Measurements from ENCODE around the gene TBL1X. TPM values are rescaled to one million over a fixed set of nuclear protein-coding genes. Genes with fewer than 3 reads are reported as not detected.

Gene TBL1X
- polyA plus RNA-seq, 3 donors: 12.5 to 19.5 (median 13.8) TPM

DNA sequence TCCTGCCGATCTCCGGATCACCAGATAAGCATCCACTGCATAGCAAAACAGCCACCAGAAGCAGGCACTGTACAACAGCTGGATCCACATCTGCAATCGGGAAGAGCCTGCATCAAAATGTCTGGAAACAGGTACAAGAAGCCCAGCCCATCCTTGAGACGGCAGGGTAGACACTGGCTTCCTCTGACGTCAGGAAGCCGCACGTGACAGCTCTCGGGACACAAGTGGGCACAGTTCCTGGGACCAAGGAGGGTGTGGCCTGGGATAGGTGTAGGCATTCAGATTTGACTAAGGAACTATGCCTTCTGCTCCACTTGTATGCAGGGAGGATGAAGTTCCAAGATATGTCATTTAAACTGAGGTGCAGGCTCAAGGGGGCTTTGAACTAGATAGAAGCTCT is 294.5 kb downstream of the TBL1X start:
- no peak for DNase-seq
- Mint-ChIP-seq H3K4me1 (no peaks in the 10 kb centered on the region), H3K27me3 (ENCODE audit: low read depth in 3 of 3) (peaks cover 24 to 45% (median 37%) of the 10 kb centered on the region in 3 donors), H3K9me3 (peaks cover 0 to 13% (median 3%) of the 10 kb centered on the region in 7 donors), H3K4me3 (no peak overlapping the region), H3K36me3 (no peaks in the 10 kb centered on the region), H3K27ac (no peak overlapping the region)
- WGBS (ENCODE audit: insufficient coverage): 82% methylated on average over 7 of the region's 8 CpGs
- Histone ChIP-seq H3K4me2 (replicated peaks; ENCODE audit: extremely low read depth, low read length, poor library complexity, severe bottlenecking) (no peak overlapping the region), H3K4me1 (ENCODE audit: control insufficient read depth in 1 of 2, insufficient read depth in 2 of 2, low read length in 2 of 2) (no peaks in the 10 kb centered on the region), H3K4me3 (replicated peaks in 1 of 3; ENCODE audit: low read depth in 2 of 3, low read length in 3 of 3) (no peak overlapping the region), H3K27ac (ENCODE audit: low read depth in 1 of 2, low read length in 2 of 2) (no peak overlapping the region), H3K9ac (ENCODE audit: insufficient read depth, low read length, poor library complexity, severe bottlenecking) (no peak overlapping the region), H3K27me3 (ENCODE audit: control insufficient read depth in 2 of 2, insufficient read depth in 2 of 2, low read length in 2 of 2) (peaks cover 2 to 18% of the 10 kb centered on the region in 2 donors), H4K20me1 (ENCODE audit: insufficient read depth, low read length) (no peaks in the 10 kb centered on the region), H2AFZ (ENCODE audit: insufficient read depth, low read depth, low read length, poor library complexity, severe bottlenecking) (no peak overlapping the region), H3K9me3 (replicated peaks in 1 of 2; ENCODE audit: control insufficient read depth in 1 of 2, insufficient read depth in 1 of 2, low read length in 2 of 2) (peaks cover 0 to 4% of the 10 kb centered on the region in 2 donors), H3K36me3 (replicated peaks in 1 of 2; ENCODE audit: control insufficient read depth in 1 of 2, insufficient read depth in 2 of 2, low read length in 2 of 2) (no peaks in the 10 kb centered on the region), H3K79me2 (ENCODE audit: insufficient read depth, low read length) (no peaks in the 10 kb centered on the region)
- TF ChIP-seq, protein P1, sequence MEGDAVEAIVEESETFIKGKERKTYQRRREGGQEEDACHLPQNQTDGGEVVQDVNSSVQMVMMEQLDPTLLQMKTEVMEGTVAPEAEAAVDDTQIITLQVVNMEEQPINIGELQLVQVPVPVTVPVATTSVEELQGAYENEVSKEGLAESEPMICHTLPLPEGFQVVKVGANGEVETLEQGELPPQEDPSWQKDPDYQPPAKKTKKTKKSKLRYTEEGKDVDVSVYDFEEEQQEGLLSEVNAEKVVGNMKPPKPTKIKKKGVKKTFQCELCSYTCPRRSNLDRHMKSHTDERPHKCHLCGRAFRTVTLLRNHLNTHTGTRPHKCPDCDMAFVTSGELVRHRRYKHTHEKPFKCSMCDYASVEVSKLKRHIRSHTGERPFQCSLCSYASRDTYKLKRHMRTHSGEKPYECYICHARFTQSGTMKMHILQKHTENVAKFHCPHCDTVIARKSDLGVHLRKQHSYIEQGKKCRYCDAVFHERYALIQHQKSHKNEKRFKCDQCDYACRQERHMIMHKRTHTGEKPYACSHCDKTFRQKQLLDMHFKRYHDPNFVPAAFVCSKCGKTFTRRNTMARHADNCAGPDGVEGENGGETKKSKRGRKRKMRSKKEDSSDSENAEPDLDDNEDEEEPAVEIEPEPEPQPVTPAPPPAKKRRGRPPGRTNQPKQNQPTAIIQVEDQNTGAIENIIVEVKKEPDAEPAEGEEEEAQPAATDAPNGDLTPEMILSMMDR (IDR thresholded peaks at IDR 0.05): no peak
- intact Hi-C loops (cut with micrococcal nuclease): no loop called here

DNA sequence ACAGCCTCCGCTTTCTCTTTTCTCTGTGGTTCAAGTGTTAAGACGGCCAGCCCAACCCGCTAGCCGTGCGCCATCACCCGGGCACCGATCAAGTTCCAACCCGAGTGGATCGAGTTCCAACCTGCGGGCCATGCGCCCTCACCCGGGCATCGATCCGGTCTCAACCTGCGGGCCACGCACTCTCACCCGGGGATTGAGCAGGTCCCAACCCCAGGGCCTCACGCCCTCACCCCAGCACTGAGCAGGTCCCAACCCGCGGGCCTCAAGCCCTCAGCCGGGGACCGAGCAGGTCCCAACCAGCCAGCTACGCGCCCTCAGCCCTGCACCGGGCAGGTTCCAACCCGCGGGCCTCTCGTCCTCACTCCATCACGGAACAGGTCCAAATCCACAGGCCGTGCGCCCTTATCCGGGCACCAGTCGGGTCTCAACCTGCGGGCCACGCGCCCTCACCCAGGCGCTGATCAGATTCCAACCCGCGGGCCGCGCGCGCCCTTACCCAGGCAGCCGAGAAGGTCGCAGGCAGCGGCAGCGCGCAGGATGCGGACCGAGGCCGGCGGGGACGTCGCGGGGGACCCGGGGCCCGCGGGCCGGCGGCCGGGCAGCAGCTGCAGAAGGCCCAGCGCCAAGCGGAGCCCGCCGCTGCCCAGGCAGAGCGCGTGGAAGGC is 300.3 kb downstream of the TBL1X start:
- no peaks in the 10 kb centered on the region for H3K79me2 ChIP-seq (ENCODE audit: insufficient read depth, low read length)
- intact Hi-C loops (cut with micrococcal nuclease): no loop called here
- Mint-ChIP-seq H3K4me3 (peak overlapping the region in 1 of 2 donors; percentile 63), H3K27me3 (ENCODE audit: low read depth in 3 of 3) (peaks cover 40 to 66% (median 59%) of the 10 kb centered on the region in 3 donors), H3K36me3 (no peaks in the 10 kb centered on the region), H3K9me3 (peaks cover 0 to 14% (median 8%) of the 10 kb centered on the region in 7 donors), H3K4me1 (no peaks in the 10 kb centered on the region), H3K27ac (no peak overlapping the region)
- DNase-seq: no peak
- H3K4me2 ChIP-seq (replicated peaks; ENCODE audit: extremely low read depth, low read length, poor library complexity, severe bottlenecking): no peak overlapping the region
- no peak overlapping the region for H3K4me3 ChIP-seq (replicated peaks in 1 of 3; ENCODE audit: low read depth in 2 of 3, low read length in 3 of 3)
- no peak overlapping the region for H2AFZ ChIP-seq (ENCODE audit: insufficient read depth, low read depth, low read length, poor library complexity, severe bottlenecking)
- no peak overlapping the region for H3K27ac ChIP-seq (ENCODE audit: low read depth in 1 of 2, low read length in 2 of 2)
- no peaks in the 10 kb centered on the region for H3K4me1 ChIP-seq (ENCODE audit: control insufficient read depth in 1 of 2, insufficient read depth in 2 of 2, low read length in 2 of 2)
- TF ChIP-seq, protein P1 (IDR thresholded peaks at IDR 0.05): no peak
- H3K27me3 ChIP-seq (ENCODE audit: control insufficient read depth in 2 of 2, insufficient read depth in 2 of 2, low read length in 2 of 2): peaks cover 18 to 44% of the 10 kb centered on the region in 2 donors
- H3K36me3 ChIP-seq (replicated peaks in 1 of 2; ENCODE audit: control insufficient read depth in 1 of 2, insufficient read depth in 2 of 2, low read length in 2 of 2): no peaks in the 10 kb centered on the region
- no peaks in the 10 kb centered on the region for H4K20me1 ChIP-seq (ENCODE audit: insufficient read depth, low read length)
- no peak overlapping the region for H3K9ac ChIP-seq (ENCODE audit: insufficient read depth, low read length, poor library complexity, severe bottlenecking)
- WGBS (ENCODE audit: insufficient coverage): 5% methylated on average over 59 of the region's 67 CpGs
- peaks cover 0 to 5% of the 10 kb centered on the region in 2 donors for H3K9me3 ChIP-seq (replicated peaks in 1 of 2; ENCODE audit: control insufficient read depth in 1 of 2, insufficient read depth in 1 of 2, low read length in 2 of 2)
